ENCODE data around the gene RCOR2.

- no peak for TF ChIP-seq POLR2AphosphoS5 (IDR thresholded peaks at IDR 0.05)
- TF ChIP-seq, protein P1, sequence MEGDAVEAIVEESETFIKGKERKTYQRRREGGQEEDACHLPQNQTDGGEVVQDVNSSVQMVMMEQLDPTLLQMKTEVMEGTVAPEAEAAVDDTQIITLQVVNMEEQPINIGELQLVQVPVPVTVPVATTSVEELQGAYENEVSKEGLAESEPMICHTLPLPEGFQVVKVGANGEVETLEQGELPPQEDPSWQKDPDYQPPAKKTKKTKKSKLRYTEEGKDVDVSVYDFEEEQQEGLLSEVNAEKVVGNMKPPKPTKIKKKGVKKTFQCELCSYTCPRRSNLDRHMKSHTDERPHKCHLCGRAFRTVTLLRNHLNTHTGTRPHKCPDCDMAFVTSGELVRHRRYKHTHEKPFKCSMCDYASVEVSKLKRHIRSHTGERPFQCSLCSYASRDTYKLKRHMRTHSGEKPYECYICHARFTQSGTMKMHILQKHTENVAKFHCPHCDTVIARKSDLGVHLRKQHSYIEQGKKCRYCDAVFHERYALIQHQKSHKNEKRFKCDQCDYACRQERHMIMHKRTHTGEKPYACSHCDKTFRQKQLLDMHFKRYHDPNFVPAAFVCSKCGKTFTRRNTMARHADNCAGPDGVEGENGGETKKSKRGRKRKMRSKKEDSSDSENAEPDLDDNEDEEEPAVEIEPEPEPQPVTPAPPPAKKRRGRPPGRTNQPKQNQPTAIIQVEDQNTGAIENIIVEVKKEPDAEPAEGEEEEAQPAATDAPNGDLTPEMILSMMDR (IDR thresholded peaks at IDR 0.05): no peak
- TF ChIP-seq POLR2A (IDR thresholded peaks at IDR 0.05; ENCODE audit: low read depth): no peak
- no peak for TF ChIP-seq EP300 (IDR thresholded peaks at IDR 0.05)
Observed at GRCh38 chr11:63866211-63866610, 50.8 kb downstream of the RCOR2 start.

Data from esophagus muscularis mucosa (tissue), 4 donors.